WERI-Rb-1 (cell line): ENCODE results near the gene SIGLEC1.

ENCODE experiments used
- DNase-seq: peaks from one replicate; pipeline ENCODE4 v3.0.0-alpha.2; 2020
- H3K27ac ChIP-seq: fragments of 250-450 bp; sonication (Bioruptor Pico); 2 replicates; pipeline ENCODE4 v1.5.1; 2020; ENCODE audit warnings: mild to moderate bottlenecking, moderate library complexity
- H3K27me3 ChIP-seq: fragments of 250-450 bp; sonication (Bioruptor Pico); 2 replicates; pipeline ENCODE4 v1.5.1; 2021; ENCODE audit warnings: mild to moderate bottlenecking, low read depth, moderate library complexity; ENCODE audit not compliant: insufficient read depth, severe bottlenecking
- H3K36me3 ChIP-seq: fragments of 250-450 bp; sonication (Bioruptor Pico); 2 replicates; pipeline ENCODE4 v1.5.1; 2020; ENCODE audit warnings: mild to moderate bottlenecking, moderate library complexity
- H3K4me3 ChIP-seq: 2 replicates; pipeline ENCODE4 v1.5.1; 2011; ENCODE audit warnings: low read depth, mild to moderate bottlenecking, control low read depth, low read length
- H3K9me3 ChIP-seq: fragments of 250-450 bp; sonication (Bioruptor Pico); 2 replicates; pipeline ENCODE4 v1.5.1; 2021; ENCODE audit warnings: mild to moderate bottlenecking, moderate library complexity; ENCODE audit not compliant: severe bottlenecking
- CTCF ChIP-seq: IDR thresholded peaks from 2 replicates; pipeline ENCODE4 v1.5.1; 2011; ENCODE audit warnings: low read depth, mild to moderate bottlenecking, control low read depth, inconsistent platforms, low read length

SIGLEC1 gene

GRCh38 chr20:3747471-3747870 is 35.1 kb upstream of the SIGLEC1 start:
- H3K36me3 ChIP-seq: peaks cover 7% of the 10 kb centered on the region; the same call in 1 of the 2 replicates
- H3K9me3 ChIP-seq: no peaks in the 10 kb centered on the region
- DNase-seq: no peak
- H3K27ac ChIP-seq: no peak overlapping the region
- no peak overlapping the region for H3K4me3 ChIP-seq
- TF ChIP-seq CTCF: no peak
- H3K27me3 ChIP-seq: no peaks in the 10 kb centered on the region

GRCh38 chr20:3745686-3746173 is 33.3 kb upstream of the SIGLEC1 start:
- no peak for TF ChIP-seq CTCF
- DNase-seq: no peak
- Histone ChIP-seq H3K9me3 (no peaks in the 10 kb centered on the region), H3K4me3 (no peak overlapping the region), H3K27me3 (no peaks in the 10 kb centered on the region), H3K27ac (no peak overlapping the region), H3K36me3 (no peaks in the 10 kb centered on the region)

- Histone ChIP-seq H3K27ac (no peak overlapping the region), H3K27me3 (no peaks in the 10 kb centered on the region), H3K4me3 (no peak overlapping the region), H3K9me3 (no peaks in the 10 kb centered on the region), H3K36me3 (no peaks in the 10 kb centered on the region)
- no peak for TF ChIP-seq CTCF
- DNase-seq: no peak
Observed at GRCh38 chr20:3744806-3745685, 32.6 kb upstream of the SIGLEC1 start.

- no peak for TF ChIP-seq CTCF
- H3K27me3 ChIP-seq: no peaks in the 10 kb centered on the region
- no peaks in the 10 kb centered on the region for H3K9me3 ChIP-seq
- H3K36me3 ChIP-seq: no peaks in the 10 kb centered on the region
- H3K4me3 ChIP-seq: no peak overlapping the region
- no peak for DNase-seq
- no peak overlapping the region for H3K27ac ChIP-seq
Observed at GRCh38 chr20:3744037-3744436, 31.6 kb upstream of the SIGLEC1 start.

- no peak overlapping the region for H3K27ac ChIP-seq
- no peaks in the 10 kb centered on the region for H3K9me3 ChIP-seq
- no peak for DNase-seq
- no peak for TF ChIP-seq CTCF
- H3K4me3 ChIP-seq: no peak overlapping the region
- H3K27me3 ChIP-seq: no peaks in the 10 kb centered on the region
- H3K36me3 ChIP-seq: no peaks in the 10 kb centered on the region
Observed at GRCh38 chr20:3743251-3743650, 30.9 kb upstream of the SIGLEC1 start.
